ENCODE measurements around the gene CCDC12.

- TF ChIP-seq SUZ12 (IDR thresholded peaks at IDR 0.05; ENCODE audit: extremely low read depth, insufficient read depth, insufficient read length) (no peak), ZNF274 (IDR thresholded peaks at IDR 0.05; ENCODE audit: low read depth, low read length) (no peak), YY1 (IDR thresholded peaks at IDR 0.05; ENCODE audit: insufficient read depth, insufficient read length) (no peak)
Observed at GRCh38 chr3:46953234-46954010, 23.1 kb downstream of the CCDC12 start.

Data from NT2/D1 (cell line).